ENCODE data around the gene UNKL. TPM values are rescaled to one million over a fixed set of nuclear protein-coding genes. Genes with fewer than 3 reads are reported as not detected.

UNKL gene
- total RNA-seq, 1 donor from 2014 or later = 6.1 TPM

DNA sequence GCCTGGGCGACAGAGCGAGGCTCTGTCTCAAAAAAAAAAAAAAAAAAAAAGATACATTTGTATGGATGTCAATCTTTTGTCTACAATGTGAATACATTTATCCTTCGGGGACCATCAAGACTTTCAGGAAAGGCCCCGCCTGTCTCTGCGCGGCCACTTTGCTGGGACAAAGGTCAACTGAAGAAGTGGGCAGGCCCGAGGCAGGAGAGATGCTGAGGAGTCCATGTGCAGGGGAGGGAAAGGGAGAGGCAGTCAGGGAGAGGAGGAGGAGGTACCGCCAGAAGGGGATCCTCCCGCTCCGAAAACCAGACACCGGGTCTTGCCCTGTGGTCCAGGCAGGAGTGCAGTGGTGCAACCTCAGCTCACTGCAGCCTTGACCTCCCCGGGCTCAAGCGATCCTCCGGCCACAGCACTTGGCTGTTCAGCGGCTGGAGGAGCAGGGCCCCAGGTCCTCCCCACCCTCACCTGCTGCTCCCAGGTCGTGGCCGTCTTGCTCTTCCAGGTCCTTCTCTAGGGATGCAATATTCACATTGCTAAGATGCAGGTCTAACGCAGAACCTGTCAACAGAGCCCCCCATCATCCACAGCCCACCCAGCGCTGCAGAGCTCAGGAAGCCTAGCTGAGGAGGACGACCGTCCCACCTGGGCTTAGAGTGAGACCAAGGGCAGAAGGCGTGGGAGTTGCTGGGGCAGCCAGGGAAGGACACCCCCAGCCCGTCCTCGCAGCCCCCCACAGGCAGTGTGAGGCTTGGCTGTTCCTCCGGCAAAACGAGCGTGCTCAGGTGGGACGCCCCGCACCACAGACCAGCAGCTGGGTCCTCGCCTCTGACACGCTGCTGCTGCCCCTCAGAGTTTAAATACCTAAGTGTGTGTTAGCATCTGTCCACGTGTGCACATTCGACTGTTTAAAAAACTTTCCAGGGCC is 43.2 kb downstream of the UNKL start:
- H3K36me3 ChIP-seq = no peaks in the 10 kb centered on the region
- H3K9me3 ChIP-seq (ENCODE audit: low read depth) = no peaks in the 10 kb centered on the region
- no peak overlapping the region for H3K27ac Mint-ChIP-seq

DNA sequence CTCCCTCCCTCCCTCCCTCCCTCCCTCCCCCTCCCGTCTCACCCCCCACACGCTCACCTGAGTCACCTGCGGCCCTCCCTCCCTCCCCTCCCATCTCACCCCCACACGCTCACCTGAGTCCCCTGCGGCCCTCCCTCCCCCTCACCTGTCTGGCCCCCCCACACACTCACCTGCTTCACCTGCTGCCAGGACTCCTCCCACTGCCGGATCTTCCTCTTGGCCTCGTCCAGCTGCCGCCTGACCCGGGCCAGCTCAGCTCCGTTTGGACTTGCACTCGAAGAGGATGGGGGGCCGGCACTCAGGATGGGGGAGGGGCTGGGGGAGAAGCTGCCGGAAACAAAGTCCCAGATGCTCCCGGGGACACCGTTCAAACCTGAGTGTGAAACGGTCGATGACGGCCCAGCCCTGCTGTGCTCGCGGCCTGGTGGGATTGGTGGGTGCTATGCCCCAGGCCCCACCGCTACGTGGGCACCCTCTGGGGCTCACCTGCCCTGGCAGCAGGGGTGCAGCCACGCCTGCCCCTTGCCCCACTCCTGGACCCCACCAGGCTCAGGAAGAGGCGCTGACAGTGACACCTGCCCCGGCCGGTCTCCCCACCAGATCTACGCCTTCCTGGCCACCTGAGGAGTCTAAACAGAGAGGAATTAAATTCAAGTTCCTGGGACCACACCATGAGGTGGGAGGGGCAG is 46.9 kb downstream of the UNKL start:
- H3K4me3 Mint-ChIP-seq = no peak overlapping the region
- H3K4me1 ChIP-seq = no peaks in the 10 kb centered on the region

More for the DNA sequence above, 43.2 kb downstream of the UNKL start:
- Mint-ChIP-seq H3K27me3 (ENCODE audit: insufficient read depth, low read depth) (peaks cover 2% of the 10 kb centered on the region), H3K4me3 (no peak overlapping the region), H3K9me3 (no peaks in the 10 kb centered on the region), H3K36me3 (no peaks in the 10 kb centered on the region), H3K4me1 (no peaks in the 10 kb centered on the region)
- Histone ChIP-seq H2AFZ (replicated peaks) (no peak overlapping the region), H3K9ac (no peak overlapping the region), H3K79me2 (ENCODE audit: low read depth) (no peaks in the 10 kb centered on the region), H3K4me1 (no peaks in the 10 kb centered on the region), H3K4me2 (no peak overlapping the region), H4K20me1 (ENCODE audit: low read depth) (peaks cover 15% of the 10 kb centered on the region), H3K27ac (no peak overlapping the region), H3K4me3 (no peak overlapping the region), H3F3A (ENCODE audit: low read depth) (no peaks in the 10 kb centered on the region), H3K27me3 (no peaks in the 10 kb centered on the region)
- TF ChIP-seq, protein P1, sequence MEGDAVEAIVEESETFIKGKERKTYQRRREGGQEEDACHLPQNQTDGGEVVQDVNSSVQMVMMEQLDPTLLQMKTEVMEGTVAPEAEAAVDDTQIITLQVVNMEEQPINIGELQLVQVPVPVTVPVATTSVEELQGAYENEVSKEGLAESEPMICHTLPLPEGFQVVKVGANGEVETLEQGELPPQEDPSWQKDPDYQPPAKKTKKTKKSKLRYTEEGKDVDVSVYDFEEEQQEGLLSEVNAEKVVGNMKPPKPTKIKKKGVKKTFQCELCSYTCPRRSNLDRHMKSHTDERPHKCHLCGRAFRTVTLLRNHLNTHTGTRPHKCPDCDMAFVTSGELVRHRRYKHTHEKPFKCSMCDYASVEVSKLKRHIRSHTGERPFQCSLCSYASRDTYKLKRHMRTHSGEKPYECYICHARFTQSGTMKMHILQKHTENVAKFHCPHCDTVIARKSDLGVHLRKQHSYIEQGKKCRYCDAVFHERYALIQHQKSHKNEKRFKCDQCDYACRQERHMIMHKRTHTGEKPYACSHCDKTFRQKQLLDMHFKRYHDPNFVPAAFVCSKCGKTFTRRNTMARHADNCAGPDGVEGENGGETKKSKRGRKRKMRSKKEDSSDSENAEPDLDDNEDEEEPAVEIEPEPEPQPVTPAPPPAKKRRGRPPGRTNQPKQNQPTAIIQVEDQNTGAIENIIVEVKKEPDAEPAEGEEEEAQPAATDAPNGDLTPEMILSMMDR (IDR thresholded peaks at IDR 0.05) = no peak
- TF ChIP-seq EZH2 (IDR thresholded peaks at IDR 0.05) (no peak), EZH2phosphoT487 (IDR thresholded peaks at IDR 0.05) (no peak)
- DNase-seq (ENCODE audit: low spot score) = no peak

GRCh38 chr16:1366712-1367299 is 47.7 kb downstream of the UNKL start:
- Histone ChIP-seq H3K27me3 (no peaks in the 10 kb centered on the region), H3K9me3 (ENCODE audit: low read depth) (no peaks in the 10 kb centered on the region), H3K4me1 (no peaks in the 10 kb centered on the region), H3F3A (ENCODE audit: low read depth) (peaks cover 6% of the 10 kb centered on the region), H3K36me3 (no peaks in the 10 kb centered on the region), H2AFZ (replicated peaks) (no peak overlapping the region), H3K4me2 (no peak overlapping the region), H3K9ac (no peak overlapping the region), H3K27ac (no peak overlapping the region), H3K79me2 (ENCODE audit: low read depth) (peaks cover 7% of the 10 kb centered on the region), H4K20me1 (ENCODE audit: low read depth) (peaks cover 32% of the 10 kb centered on the region), H3K4me3 (no peak overlapping the region)
- Mint-ChIP-seq H3K27me3 (ENCODE audit: insufficient read depth, low read depth) (peaks cover 2% of the 10 kb centered on the region), H3K9me3 (no peaks in the 10 kb centered on the region), H3K4me1 (no peaks in the 10 kb centered on the region), H3K36me3 (peaks cover 6% of the 10 kb centered on the region), H3K27ac (no peak overlapping the region), H3K4me3 (no peak overlapping the region)
- TF ChIP-seq EZH2phosphoT487 (IDR thresholded peaks at IDR 0.05) (no peak), EZH2 (IDR thresholded peaks at IDR 0.05) (no peak)
- TF ChIP-seq, protein P1 (IDR thresholded peaks at IDR 0.05) = no peak
- DNase-seq (ENCODE audit: low spot score) = no peak

More for the DNA sequence above, 46.9 kb downstream of the UNKL start:
- H3K4me2 ChIP-seq = no peak overlapping the region
- H3K27me3 ChIP-seq = no peaks in the 10 kb centered on the region
- peaks cover 5% of the 10 kb centered on the region for H3K79me2 ChIP-seq (ENCODE audit: low read depth)
- H2AFZ ChIP-seq (replicated peaks) = no peak overlapping the region
- H3K4me1 Mint-ChIP-seq = no peaks in the 10 kb centered on the region
- H3K27ac Mint-ChIP-seq = no peak overlapping the region
- no peaks in the 10 kb centered on the region for H3K9me3 ChIP-seq (ENCODE audit: low read depth)
- no peak overlapping the region for H3K27ac ChIP-seq
- H3K27me3 Mint-ChIP-seq (ENCODE audit: insufficient read depth, low read depth) = peaks cover 2% of the 10 kb centered on the region
- DNase-seq (ENCODE audit: low spot score) = no peak
- H3K9me3 Mint-ChIP-seq = no peaks in the 10 kb centered on the region
- peaks cover 24% of the 10 kb centered on the region for H4K20me1 ChIP-seq (ENCODE audit: low read depth)
- H3K4me3 ChIP-seq = no peak overlapping the region
- TF ChIP-seq EZH2 (IDR thresholded peaks at IDR 0.05) (no peak), EZH2phosphoT487 (IDR thresholded peaks at IDR 0.05) (no peak)
- TF ChIP-seq, protein P1 (IDR thresholded peaks at IDR 0.05) = no peak
- no peaks in the 10 kb centered on the region for H3K36me3 ChIP-seq
- H3K36me3 Mint-ChIP-seq = peaks cover 6% of the 10 kb centered on the region
- H3F3A ChIP-seq (ENCODE audit: low read depth) = peaks cover 6% of the 10 kb centered on the region
- no peak overlapping the region for H3K9ac ChIP-seq

All from neural progenitor cell (in vitro differentiated cells).